Activated CD8-positive, alpha-beta T cell treated with anti-CD3 and anti-CD28 coated beads, Interleukin-2, amount 10 ng/mL, durations not matched to agents 7 days and 5 days (primary cell): ENCODE measurements around the gene PECR. TPM values are rescaled to one million over a fixed set of nuclear protein-coding genes. Genes with fewer than 3 reads are reported as not detected.

Experiments
- ATAC-seq: fragments of 150-1000 bp; cut with Tn5 transposase; one replicate; pipeline ENCODE4 v1.10.0; 2021; ENCODE audit warnings: moderate library complexity
- CTCF ChIA-PET: fragments of 350-600 bp; sonication (Branson Sonifier 250); formaldehyde crosslinking; loops from one replicate; lab custom pipeline; 2021; ENCODE audit warnings: antibody characterized with exemption; lab: Charles Lee
- POLR2A ChIA-PET: fragments of 350-600 bp; sonication (Branson Sonifier 250); formaldehyde crosslinking; loops from one replicate; lab custom pipeline; 2021; ENCODE audit warnings: antibody characterized with exemption; lab: Charles Lee
- DNase-seq: peaks from one replicate; pipeline ENCODE4 v3.0.0-alpha.2; 2020
- H3K27ac Mint-ChIP-seq: one replicate; pipeline ENCODE4 v1.8.0; 2021; ENCODE audit warnings: mild to moderate bottlenecking, mixed read lengths
- H3K27me3 Mint-ChIP-seq: one replicate; pipeline ENCODE4 v1.8.0; 2021; ENCODE audit warnings: low read depth, mixed read lengths
- H3K36me3 Mint-ChIP-seq: one replicate; pipeline ENCODE4 v1.8.0; 2021; ENCODE audit warnings: low read depth, mixed read lengths
- H3K4me1 Mint-ChIP-seq: one replicate; pipeline ENCODE4 v1.8.0; 2021; ENCODE audit warnings: low read depth, mixed read lengths
- H3K4me3 Mint-ChIP-seq: one replicate; pipeline ENCODE4 v1.8.0; 2021; ENCODE audit warnings: mild to moderate bottlenecking, mixed read lengths
- H3K9me3 Mint-ChIP-seq: one replicate; pipeline ENCODE4 v1.8.0; 2022; ENCODE audit warnings: mixed read lengths; ENCODE audit not compliant: insufficient read depth
- total RNA-seq, 2 experiments: library from RNA; stranded (reverse); gene quantifications; one replicate each; pipeline ENCODE4 v1.2.3, GENCODE V29; 2021

The PECR gene
- total RNA-seq, result 10 to 100 TPM; 29.0 to 30.3 TPM

GRCh38 chr2:216081487-216082116, at the start of gene PECR, which contains the start of gene TMEM169:
Gene PECR, minus strand, starts transcription at chr2:216081809. Its CDS starts 68 bp downstream, at chr2:216081741.
Gene TMEM169, plus strand, starts transcription at chr2:216081919. Its CDS starts 14,045 bp downstream, at chr2:216095964.
- peak within 1 kb of the TSS; percentile 83 for H3K27ac Mint-ChIP-seq
- peak within 1 kb of the TSS; percentile 92 for H3K4me3 Mint-ChIP-seq
- POLR2A ChIA-PET, result interaction anchor here (0.8 to 2.2 kb wide), 5 partner anchors 9 to 32 kb away, joined by 3 to 13 read pairs (median 3); partner anchors contain the start of gene XRCC5
- DNase-seq (peak; percentile 86), ATAC-seq (peak; percentile 95)
- peaks cover 9% of the 10 kb centered on the region for H3K36me3 Mint-ChIP-seq
- CTCF ChIA-PET, result interaction anchor here (0.7 to 6.6 kb wide), 9 partner anchors 10 to 60 kb away, joined by 3 to 76 read pairs (median 6); partner anchors contain the start of gene XRCC5
- no peaks in the 10 kb centered on the region for H3K9me3 Mint-ChIP-seq
- peaks cover 54% of the 10 kb centered on the region for H3K4me1 Mint-ChIP-seq
- H3K27me3 Mint-ChIP-seq, result no peaks in the 10 kb centered on the region

- Mint-ChIP-seq H3K27me3 (no peaks in the 10 kb centered on the region), H3K36me3 (peaks cover 82% of the 10 kb centered on the region), H3K4me1 (peaks cover 27% of the 10 kb centered on the region), H3K27ac (peak overlapping the region; percentile 39), H3K9me3 (no peaks in the 10 kb centered on the region), H3K4me3 (no peak overlapping the region)
- POLR2A ChIA-PET, result interaction anchor here (0.6 to 0.8 kb wide), 2 partner anchors 13 to 796 kb away, joined by 3 to 5 read pairs; no protein-coding TSS in a partner anchor
- CTCF ChIA-PET, result interaction anchor here (0.9 to 1.3 kb wide), 2 partner anchors 12 to 274 kb away, joined by 3 to 4 read pairs; no protein-coding TSS in a partner anchor
- no peak for DNase-seq
- ATAC-seq, result no peak
Observed at GRCh38 chr2:216130346-216130971, 48.9 kb upstream of the PECR start.

GRCh38 chr2:216126943-216127342, 45.3 kb upstream of the PECR start:
- Mint-ChIP-seq H3K27ac (no peak overlapping the region), H3K4me3 (no peak overlapping the region), H3K4me1 (peaks cover 32% of the 10 kb centered on the region), H3K9me3 (no peaks in the 10 kb centered on the region), H3K27me3 (no peaks in the 10 kb centered on the region), H3K36me3 (peaks cover 79% of the 10 kb centered on the region)
- DNase-seq, result no peak
- ATAC-seq, result no peak
- CTCF ChIA-PET, result interaction anchor here (0.7 to 4.0 kb wide), 3 partner anchors 8 to 93 kb away, joined by 3 to 14 read pairs (median 4); no protein-coding TSS in a partner anchor
- POLR2A ChIA-PET, result no interaction called here

GRCh38 chr2:216121255-216121654, 39.6 kb upstream of the PECR start:
- ATAC-seq (no peak), DNase-seq (no peak)
- H3K27me3 Mint-ChIP-seq, result no peaks in the 10 kb centered on the region
- POLR2A ChIA-PET, result no interaction called here
- no peaks in the 10 kb centered on the region for H3K9me3 Mint-ChIP-seq
- peaks cover 88% of the 10 kb centered on the region for H3K36me3 Mint-ChIP-seq
- CTCF ChIA-PET, result interaction anchor here (0.6 kb wide), 1 partner anchor 62 kb away, joined by 3 read pairs; no protein-coding TSS in a partner anchor
- H3K27ac Mint-ChIP-seq, result peak overlapping the region; percentile 79
- peaks cover 73% of the 10 kb centered on the region for H3K4me1 Mint-ChIP-seq
- H3K4me3 Mint-ChIP-seq, result no peak overlapping the region

- Mint-ChIP-seq H3K4me3 (peak overlapping the region; percentile 52), H3K36me3 (peaks cover 87% of the 10 kb centered on the region), H3K27ac (peak overlapping the region; percentile 88), H3K9me3 (no peaks in the 10 kb centered on the region), H3K4me1 (peaks cover 77% of the 10 kb centered on the region), H3K27me3 (no peaks in the 10 kb centered on the region)
- ChIA-PET POLR2A (interaction anchor here (2.3 to 2.4 kb wide), 2 partner anchors 10 to 12 kb away, joined by 9 to 11 read pairs; partner anchors contain the start of gene XRCC5), CTCF (interaction anchor here (0.6 to 2.7 kb wide), 9 partner anchors 10 to 286 kb away, joined by 3 to 42 read pairs (median 4); partner anchors contain the start of gene XRCC5)
- peak; percentile 31 for DNase-seq
- ATAC-seq, result peak; percentile 88
Observed at GRCh38 chr2:216119986-216120385, 38.4 kb upstream of the PECR start.

- ATAC-seq (no peak), DNase-seq (no peak)
- POLR2A ChIA-PET, result interaction anchor here (0.7 to 2.4 kb wide), 3 partner anchors 9 to 11 kb away, joined by 3 to 11 read pairs (median 9); partner anchors contain the start of gene XRCC5
- peak overlapping the region; percentile 34 for H3K4me3 Mint-ChIP-seq
- no peaks in the 10 kb centered on the region for H3K27me3 Mint-ChIP-seq
- H3K4me1 Mint-ChIP-seq, result peaks cover 79% of the 10 kb centered on the region
- peak overlapping the region; percentile 88 for H3K27ac Mint-ChIP-seq
- peaks cover 89% of the 10 kb centered on the region for H3K36me3 Mint-ChIP-seq
- CTCF ChIA-PET, result interaction anchor here (0.8 to 2.7 kb wide), 11 partner anchors 9 to 103 kb away, joined by 3 to 42 read pairs (median 4); partner anchors contain the start of gene XRCC5
- H3K9me3 Mint-ChIP-seq, result no peaks in the 10 kb centered on the region
Observed at GRCh38 chr2:216119146-216119545, 37.5 kb upstream of the PECR start.

GRCh38 chr2:216118474-216118873, 36.9 kb upstream of the PECR start:
- H3K4me3 Mint-ChIP-seq, result no peak overlapping the region
- H3K4me1 Mint-ChIP-seq, result peaks cover 83% of the 10 kb centered on the region
- H3K9me3 Mint-ChIP-seq, result no peaks in the 10 kb centered on the region
- peak overlapping the region; percentile 64 for H3K27ac Mint-ChIP-seq
- no peaks in the 10 kb centered on the region for H3K27me3 Mint-ChIP-seq
- ChIA-PET POLR2A (interaction anchor here (2.3 to 2.4 kb wide), 2 partner anchors 8 to 10 kb away, joined by 9 to 11 read pairs; partner anchors contain the start of gene XRCC5), CTCF (interaction anchor here (0.8 to 2.7 kb wide), 5 partner anchors 9 to 86 kb away, joined by 3 to 42 read pairs (median 3); partner anchors contain the start of gene XRCC5)
- no peak for DNase-seq
- H3K36me3 Mint-ChIP-seq, result peaks cover 90% of the 10 kb centered on the region
- ATAC-seq, result no peak

- ATAC-seq, result no peak
- ChIA-PET CTCF (interaction anchor here (1.0 to 1.4 kb wide), 2 partner anchors 28 to 85 kb away, joined by 3 to 4 read pairs; no protein-coding TSS in a partner anchor), POLR2A (no interaction called here)
- H3K36me3 Mint-ChIP-seq, result peaks cover 90% of the 10 kb centered on the region
- no peak for DNase-seq
- H3K4me1 Mint-ChIP-seq, result peaks cover 89% of the 10 kb centered on the region
- H3K27ac Mint-ChIP-seq, result no peak overlapping the region
- H3K9me3 Mint-ChIP-seq, result no peaks in the 10 kb centered on the region
- no peaks in the 10 kb centered on the region for H3K27me3 Mint-ChIP-seq
- H3K4me3 Mint-ChIP-seq, result no peak overlapping the region
Observed at GRCh38 chr2:216117561-216118340, 36.1 kb upstream of the PECR start.

GRCh38 chr2:216116418-216116817, 34.8 kb upstream of the PECR start:
- CTCF ChIA-PET, result no interaction called here
- ATAC-seq (no peak), DNase-seq (no peak)
- H3K4me3 Mint-ChIP-seq, result peak overlapping the region; percentile 19
- peak overlapping the region; percentile 39 for H3K27ac Mint-ChIP-seq
- peaks cover 91% of the 10 kb centered on the region for H3K36me3 Mint-ChIP-seq
- POLR2A ChIA-PET, result no interaction called here
- H3K27me3 Mint-ChIP-seq, result no peaks in the 10 kb centered on the region
- H3K4me1 Mint-ChIP-seq, result peaks cover 95% of the 10 kb centered on the region
- no peaks in the 10 kb centered on the region for H3K9me3 Mint-ChIP-seq

GRCh38 chr2:216114714-216115531, 33.3 kb upstream of the PECR start:
- DNase-seq (peak; percentile 99), ATAC-seq (peak; percentile 91)
- ChIA-PET POLR2A (interaction anchor here (0.8 to 1.6 kb wide), 5 partner anchors 11 to 56 kb away, joined by 3 to 7 read pairs (median 5); no protein-coding TSS in a partner anchor), CTCF (interaction anchor here (0.6 to 3.4 kb wide), 27 partner anchors 8 to 289 kb away, joined by 3 to 31 read pairs (median 4); partner anchors contain the start of genes MREG, PECR and TMEM169)
- peak overlapping the region; percentile 84 for H3K4me3 Mint-ChIP-seq
- H3K36me3 Mint-ChIP-seq, result peaks cover 93% of the 10 kb centered on the region
- H3K4me1 Mint-ChIP-seq, result peaks cover 94% of the 10 kb centered on the region
- peak overlapping the region; percentile 86 for H3K27ac Mint-ChIP-seq
- H3K27me3 Mint-ChIP-seq, result no peaks in the 10 kb centered on the region
- H3K9me3 Mint-ChIP-seq, result no peaks in the 10 kb centered on the region
